ENCODE data around the gene CASS4.

CASS4 gene

GRCh38 chr20:56393653-56394052, 18.4 kb upstream of the CASS4 start:
- no peak for TF ChIP-seq CTCF (IDR thresholded peaks at IDR 0.05)

- no peak for TF ChIP-seq CTCF (IDR thresholded peaks at IDR 0.05)
Measured at GRCh38 chr20:56395166-56395565, 16.9 kb upstream of the CASS4 start.

- peak; percentile 85 for TF ChIP-seq CTCF (IDR thresholded peaks at IDR 0.05)
Measured at GRCh38 chr20:56400001-56400640, 11.9 kb upstream of the CASS4 start.

GRCh38 chr20:56403465-56403864, 8.6 kb upstream of the CASS4 start:
- TF ChIP-seq CTCF (IDR thresholded peaks at IDR 0.05), result no peak

GRCh38 chr20:56406910-56407309, 5.2 kb upstream of the CASS4 start:
- TF ChIP-seq CTCF (IDR thresholded peaks at IDR 0.05), result no peak

- TF ChIP-seq CTCF (IDR thresholded peaks at IDR 0.05), result no peak
Measured at GRCh38 chr20:56409521-56409920, 2.5 kb upstream of the CASS4 start.

- TF ChIP-seq CTCF (IDR thresholded peaks at IDR 0.05), result no peak
Measured at GRCh38 chr20:56409956-56410355, 2.1 kb upstream of the CASS4 start.

- no peak for TF ChIP-seq CTCF (IDR thresholded peaks at IDR 0.05)
Measured at GRCh38 chr20:56412473-56412790, 372 bp downstream of the CASS4 start.
